GM13976 (cell line): Measurements from ENCODE around the gene SHROOM4.

ENCODE experiments used
- DNase-seq: peaks from one replicate; pipeline ENCODE4 v3.0.0; 2012; ENCODE audit warnings: low spot score
- CTCF ChIP-seq: IDR thresholded peaks from 2 replicates; pipeline ENCODE4 v1.5.1; 2012; ENCODE audit warnings: borderline replicate concordance, mild to moderate bottlenecking; ENCODE audit not compliant: insufficient read depth; ENCODE audit errors: extremely low read depth, missing control alignments, control extremely low read depth
- in situ Hi-C: fragments of 300-500 bp; cut with MboI; formaldehyde crosslinking; loops from one replicate; pipeline ENCODE4 v1.12.0; 2022; ENCODE audit warnings: low sequenced_read_pairs, mixed read lengths, inconsistent platforms; ENCODE audit not compliant: unreplicated experiment

The SHROOM4 gene

GRCh38 chrX:50707955-50708699 is 105.9 kb downstream of the SHROOM4 start:
- DNase-seq = no peak
- TF ChIP-seq CTCF = no peak
- in situ Hi-C loops = no loop called here

- TF ChIP-seq CTCF = no peak
- in situ Hi-C loops = no loop called here
- no peak for DNase-seq
These were observed 106.6 kb downstream of the SHROOM4 start for GRCh38 chrX:50707405-50707804.

GRCh38 chrX:50705042-50705441 is 109.0 kb downstream of the SHROOM4 start:
- no peak for DNase-seq
- no peak for TF ChIP-seq CTCF
- in situ Hi-C loops = no loop called here

- in situ Hi-C loops = no loop called here
- DNase-seq = no peak
- TF ChIP-seq CTCF = no peak
These were observed 109.6 kb downstream of the SHROOM4 start for GRCh38 chrX:50704360-50704759.

GRCh38 chrX:50700921-50701320 is 113.1 kb downstream of the SHROOM4 start:
- no peak for TF ChIP-seq CTCF
- in situ Hi-C loops = no loop called here
- DNase-seq = no peak

GRCh38 chrX:50698944-50699343 is 115.0 kb downstream of the SHROOM4 start:
- in situ Hi-C loops = no loop called here
- TF ChIP-seq CTCF = no peak
- no peak for DNase-seq
